K562 (cell line): Measurements from ENCODE around the gene NTF4. TPM values are rescaled to one million over a fixed set of nuclear protein-coding genes. Genes with fewer than 3 reads are reported as not detected.
A peak's percentile ranks its signal among the peaks of the same experiment; 100 is the strongest.
"Not testable (repeated sequence)": the region's sequence is repeated elsewhere in the genome, so short reads cannot be mapped to it uniquely, and the experiment has no call there.

ENCODE experiments used
- ATAC-seq: fragments of 200-7000 bp; cut with Tn5 transposase; 3 replicates; pipeline ENCODE4 v1.9.1; 2020; ENCODE audit warnings: moderate library complexity
- BruUV-seq: library from RNA; stranded (reverse); fragments of 400-500 nt; replicated peaks from 2 replicates; lab custom pipeline; 2021; lab: Mats Ljungman, UMichigan
- CTCF ChIA-PET: fragments of 300-600 bp; formaldehyde crosslinking; extraction: SDS; loops from one replicate; lab custom pipeline; 2021; ENCODE audit warnings: low intra/inter-chr PET ratio; lab: Yijun Ruan, JAX
- POLR2A ChIA-PET: fragments of 300-600, 350-650 bp; sonication (Branson Sonifier 250); formaldehyde crosslinking; extraction: SDS; loops from one replicate; lab custom pipeline; 2021; ENCODE audit warnings: antibody characterized with exemption, inconsistent platforms; lab: Yijun Ruan, JAX
- DNase-seq, 4 experiments: peaks; one replicate each; pipeline versions ENCODE4 v3.0.0 to v3.0.0-alpha.2; 2011 to 2018; ENCODE audit warnings: low spot score in 3 of 4, mixed read lengths in 3 of 4; ENCODE audit errors: extremely low read depth in 1 of 4
- FAIRE-seq: peaks from 2 replicates; lab custom pipeline; 2011; peaks lifted over from hg19 to GRCh38; lab: Jason Lieb, UNC
- H2AFZ ChIP-seq: 2 replicates; pipeline ENCODE4 v1.6.0; 2011; ENCODE audit warnings: low read depth, low read length, control low read depth, inconsistent platforms
- H3K27ac ChIP-seq: fragments of 200-600 bp; 3 replicates; pipeline ENCODE4 v1.8.0; 2011; ENCODE audit warnings: low read depth, mild to moderate bottlenecking, control low read depth, inconsistent platforms, low read length, moderate library complexity, mixed read lengths; ENCODE audit errors: extremely low read depth
- H3K27me3 ChIP-seq, 2 experiments: fragments of 300-600 bp in 1 of 2; 2 replicates in 1 of 2; 3 replicates in 1 of 2; pipeline versions ENCODE4 v1.6.0 to v1.8.0; 2011; ENCODE audit warnings: inconsistent platforms in 2 of 2, low read length in 2 of 2, mild to moderate bottlenecking in 1 of 2, mixed read lengths in 1 of 2, moderate library complexity in 1 of 2; ENCODE audit not compliant: control insufficient read depth in 2 of 2, insufficient read depth in 2 of 2
- H3K36me3 ChIP-seq: fragments of 300-600 bp; 3 replicates; pipeline ENCODE4 v1.8.0; 2011; ENCODE audit warnings: mild to moderate bottlenecking, low read length, inconsistent platforms; ENCODE audit not compliant: control insufficient read depth, insufficient read depth
- H3K4me1 ChIP-seq, 2 experiments: fragments of 200-600 bp in 1 of 2; replicated peaks in 1 of 2; 2 replicates in 1 of 2; 3 replicates in 1 of 2; pipeline versions ENCODE4 v1.5.1 to v1.8.0; 2011; ENCODE audit warnings: inconsistent platforms in 2 of 2, low read length in 2 of 2, mild to moderate bottlenecking in 1 of 2, mixed read lengths in 1 of 2, moderate library complexity in 1 of 2; ENCODE audit not compliant: control insufficient read depth in 2 of 2, insufficient read depth in 2 of 2
- H3K4me2 ChIP-seq: 2 replicates; pipeline ENCODE4 v1.6.1; 2011; ENCODE audit warnings: low read length, control low read depth, inconsistent platforms, mixed read lengths; ENCODE audit not compliant: insufficient read depth
- H3K4me3 ChIP-seq: fragments of 200-600 bp; sonication (generic), shearing (Covaris generic); 2 replicates; pipeline ENCODE4 v1.5.1; 2016; ENCODE audit warnings: control low read depth, inconsistent platforms
- H3K79me2 ChIP-seq: fragments of 200-600 bp; 3 replicates; pipeline ENCODE4 v1.8.0; 2011; ENCODE audit warnings: low read length, inconsistent platforms; ENCODE audit not compliant: control insufficient read depth, insufficient read depth
- H3K9ac ChIP-seq, 2 experiments: 2 replicates each; pipeline versions ENCODE4 v1.6.0 to v1.6.1; 2011; ENCODE audit warnings: low read depth in 2 of 2, low read length in 2 of 2, control low read depth in 1 of 2, inconsistent platforms in 1 of 2, mild to moderate bottlenecking in 1 of 2, mixed read lengths in 1 of 2; ENCODE audit not compliant: insufficient read depth in 1 of 2
- H3K9me1 ChIP-seq: one replicate; pipeline ENCODE4 v1.6.0; 2011; ENCODE audit warnings: inconsistent platforms, mild to moderate bottlenecking, low read length, moderate library complexity; ENCODE audit not compliant: control insufficient read depth, insufficient read depth
- H3K9me3 ChIP-seq: replicated peaks from 2 replicates; pipeline ENCODE4 v1.5.1; 2011; ENCODE audit warnings: low read depth, low read length, inconsistent platforms; ENCODE audit not compliant: control insufficient read depth, insufficient read depth
- H4K20me1 ChIP-seq: replicated peaks from 2 replicates; pipeline ENCODE4 v1.6.1; 2011; ENCODE audit warnings: low read length, inconsistent platforms, mixed read lengths; ENCODE audit not compliant: control insufficient read depth, insufficient read depth
- EGR1 ChIP-seq: fragments of 450-650 bp; conservative IDR thresholded peaks from 2 replicates; pipeline ENCODE4 v1.6.1; 2017; ENCODE audit warnings: mild to moderate bottlenecking
- GABPB1 ChIP-seq: sonication (generic); formaldehyde crosslinking; IDR thresholded peaks from 2 replicates; pipeline ENCODE4 v1.8.0; 2022; ENCODE audit warnings: mild to moderate bottlenecking, missing genetic modification reagents
- HMGN3 ChIP-seq: IDR thresholded peaks from 2 replicates; pipeline ENCODE4 v1.6.1; 2011; ENCODE audit warnings: borderline replicate concordance, low read depth, mild to moderate bottlenecking, mixed read lengths, low read length; ENCODE audit not compliant: insufficient read length; ENCODE audit errors: extremely low read depth
- NFIC ChIP-seq: fragments of 450-650 bp; IDR thresholded peaks from 2 replicates; pipeline ENCODE4 v1.6.1; 2017; ENCODE audit warnings: mild to moderate bottlenecking, inconsistent platforms
- PHF21A ChIP-seq: fragments of 450-650 bp; IDR thresholded peaks from 2 replicates; pipeline ENCODE4 v1.6.1; 2017; ENCODE audit warnings: low read depth, borderline replicate concordance
- ZBTB43 ChIP-seq: sonication (generic); formaldehyde crosslinking; IDR thresholded peaks from 2 replicates; pipeline ENCODE4 v1.8.0; 2023; ENCODE audit warnings: mild to moderate bottlenecking, missing genetic modification reagents
- ZNF263 ChIP-seq: sonication (generic); formaldehyde crosslinking; IDR thresholded peaks from 2 replicates; pipeline ENCODE4 v1.8.0; 2022; ENCODE audit warnings: mild to moderate bottlenecking, missing genetic modification reagents, borderline replicate concordance
- WGBS: fragments of 100-300 bp; shearing (Covaris generic); methylation state at CpG from one replicate; pipeline ENCODE4 v1.1.6; 2016; ENCODE audit warnings: low coverage, mixed read lengths; ENCODE audit not compliant: insufficient coverage; ENCODE audit errors: missing lambda C conversion rate; 5-methylcytosine and 5-hydroxymethylcytosine counted together
- in situ Hi-C: fragments of 300-500 bp; cut with MboI; formaldehyde crosslinking; loops from 4 replicates; pipeline ENCODE4 v1.15.0; 2018; ENCODE audit warnings: inconsistent platforms, mixed read lengths
- intact Hi-C: fragments of 100-400 bp; cut with micrococcal nuclease; formaldehyde crosslinking; loops from 2 replicates; pipeline ENCODE4 v1.14.2; 2022
- polyA plus RNA-seq, 8 experiments: library from polyadenylated mRNA; depleted of rRNA in 4 of 8; stranded (reverse) in 5 of 8; unstranded in 3 of 8; fragments of >200 nt; fragmentation: Nextera tagmentation in 2 of 8; fragmentation: Illumina TruSeq in 1 of 8; extraction: Ambion mirVana in 2 of 8; extraction: Trizol in 1 of 8; gene quantifications; 2 replicates each; pipeline versions ENCODE4 v1.2.1 to v1.2.3, GENCODE V29; 2011 to 2014; ENCODE audit warnings: inconsistent platforms in 1 of 8, missing spikeins in 1 of 8
- total RNA-seq, 7 experiments: library from RNA; depleted of rRNA in 6 of 7; stranded (reverse); fragments of >200 nt in 6 of 7; fragmentation: Illumina TruSeq in 2 of 7; extraction: Trizol in 2 of 7; gene quantifications; 2 replicates each; pipeline versions ENCODE4 v1.2.1 to v1.2.3, GENCODE V29; 2011 to 2021; ENCODE audit warnings: low replicate concordance in 1 of 7

NTF4 gene
- total and polyA plus RNA-seq, 9 of the 15 experiments (the other 6 are each of a cell fraction or from before 2014, with no cell fraction given) = not detected

DNA sequence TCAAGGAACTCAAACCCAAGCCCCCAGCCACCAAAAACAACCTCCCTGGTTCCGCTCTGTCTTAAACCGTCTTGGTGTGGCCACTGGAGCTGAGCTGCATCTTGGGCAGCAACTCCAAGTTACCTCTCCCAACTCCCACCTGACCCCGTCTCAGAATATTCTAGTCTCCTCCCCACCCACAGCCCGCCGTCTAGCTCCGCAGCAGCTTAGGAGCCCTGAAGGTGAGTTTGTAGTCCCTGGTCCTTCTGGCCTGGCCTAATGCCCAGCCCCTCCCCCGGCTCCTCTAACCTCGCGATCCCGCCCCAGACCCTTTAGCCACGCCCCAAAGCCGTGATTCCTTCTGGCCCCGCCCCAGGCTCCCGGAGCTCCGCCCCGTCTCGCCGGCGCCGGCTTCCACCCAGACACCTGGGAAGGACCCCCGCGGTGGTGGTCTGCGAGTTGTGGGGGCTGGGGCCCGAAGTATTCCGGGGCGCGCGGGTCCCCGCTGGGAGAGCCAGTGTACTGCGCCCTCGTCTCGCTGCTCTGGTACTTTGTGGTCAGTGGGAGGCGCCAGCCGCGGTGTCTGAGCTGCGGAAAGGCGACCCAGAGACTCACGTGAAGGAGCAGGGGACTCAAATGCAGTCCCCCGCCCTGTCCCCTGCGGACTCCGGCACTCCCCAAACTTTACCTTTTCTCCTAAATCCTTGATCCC lies 45.2 kb downstream of the NTF4 start (continued):
- no peak for TF ChIP-seq ZBTB43
- TF ChIP-seq PHF21A = no peak
- TF ChIP-seq HMGN3 = peak; percentile 28

DNA sequence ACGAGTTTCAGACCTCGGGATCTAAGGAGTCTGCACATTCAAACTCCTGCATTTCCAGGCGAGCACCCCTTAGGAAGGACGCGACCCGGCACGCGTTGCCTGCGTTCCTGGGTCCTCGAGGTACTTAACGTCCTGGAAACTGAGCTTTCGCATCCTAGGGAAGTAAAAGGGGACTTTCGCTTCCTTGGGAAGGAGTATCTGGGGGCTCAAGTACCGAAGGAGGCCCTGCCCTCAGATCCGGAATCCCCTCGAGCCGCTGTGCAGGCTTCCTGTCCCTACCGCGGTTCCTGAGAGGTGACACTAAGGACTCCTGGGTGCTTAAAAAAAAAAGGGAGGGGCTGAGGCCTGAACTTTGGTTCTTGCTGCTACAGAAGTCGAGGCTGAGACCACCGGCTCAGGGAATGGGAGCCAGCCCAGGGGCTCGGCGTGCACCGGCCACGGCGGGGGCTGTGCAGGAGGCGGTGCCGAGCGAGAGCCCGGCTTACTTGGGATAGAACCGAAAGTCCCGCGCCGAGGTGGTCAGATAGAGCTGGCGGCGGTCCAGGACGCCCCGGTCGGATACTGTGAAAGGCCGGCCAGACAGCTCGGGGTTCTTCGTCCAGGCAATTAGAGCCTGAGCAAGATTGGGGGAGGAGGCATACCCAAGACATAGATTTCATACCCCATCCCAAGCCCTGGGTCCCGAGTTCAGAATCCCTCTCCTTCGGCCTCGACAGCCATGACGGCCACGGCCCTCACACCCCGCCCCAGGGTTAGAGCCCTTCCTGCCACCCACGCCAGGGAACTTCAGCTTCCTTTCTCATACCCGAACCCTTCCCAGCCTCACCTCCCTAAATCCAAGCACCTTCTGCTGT lies 46.0 kb downstream of the NTF4 start:
- BruUV-seq, H3K9me1 ChIP-seq, in situ Hi-C loops, H3K9me3 ChIP-seq, CTCF ChIA-PET, H3K27me3 ChIP-seq, intact Hi-C loops, H3K79me2 ChIP-seq: not testable (repeated sequence)
- POLR2A ChIA-PET = interaction anchor here (0.6 to 1.6 kb wide), 7 partner anchors 12 to 523 kb away, joined by 3 to 5 read pairs (median 3); partner anchors contain the start of genes CGB2 and FTL
- H3K4me2 ChIP-seq = peak overlapping the region; percentile 76
- peak overlapping the region; percentile 62 for H2AFZ ChIP-seq
- peaks cover 30% of the 10 kb centered on the region; the same call in 2 of the 3 replicates for H3K36me3 ChIP-seq
- peaks cover 21 to 59% of the 10 kb centered on the region in 2 experiments; a peak in 4 of 5 replicates for H3K4me1 ChIP-seq
- peak overlapping the region; percentile 32; the same call in 2 of the 3 replicates for H3K27ac ChIP-seq
- peaks cover 12% of the 10 kb centered on the region; the same call in 1 of the 2 replicates for H4K20me1 ChIP-seq
- ATAC-seq = peak; percentile 8
- peak overlapping the region; percentile 41 for H3K4me3 ChIP-seq
- peak overlapping the region; percentile 30 to 88 for H3K9ac ChIP-seq
- WGBS = 9% methylated on average over 36 of the region's 50 CpGs
- DNase-seq = peak in 1 of 4 experiments; percentile 52
- peak; percentile 81 for FAIRE-seq
- TF ChIP-seq EGR1 = peak; percentile 63
- TF ChIP-seq GABPB1 (CRISPR knock-in tag) = peak; percentile 12; the same call in 1 of the 2 replicates
- TF ChIP-seq ZNF263 (CRISPR knock-in tag) = 0 out of 2 replicates have a peak, but pooled peaks have one; percentile 5
- peak; percentile 81 for TF ChIP-seq NFIC
